Measurements from ENCODE around the gene HRCT1. TPM values are rescaled to one million over a fixed set of nuclear protein-coding genes. Genes with fewer than 3 reads are reported as not detected.

Gene HRCT1
- total and polyA plus RNA-seq, 2 experiments from 2014 or later = not detected

- TF ChIP-seq, protein P1, sequence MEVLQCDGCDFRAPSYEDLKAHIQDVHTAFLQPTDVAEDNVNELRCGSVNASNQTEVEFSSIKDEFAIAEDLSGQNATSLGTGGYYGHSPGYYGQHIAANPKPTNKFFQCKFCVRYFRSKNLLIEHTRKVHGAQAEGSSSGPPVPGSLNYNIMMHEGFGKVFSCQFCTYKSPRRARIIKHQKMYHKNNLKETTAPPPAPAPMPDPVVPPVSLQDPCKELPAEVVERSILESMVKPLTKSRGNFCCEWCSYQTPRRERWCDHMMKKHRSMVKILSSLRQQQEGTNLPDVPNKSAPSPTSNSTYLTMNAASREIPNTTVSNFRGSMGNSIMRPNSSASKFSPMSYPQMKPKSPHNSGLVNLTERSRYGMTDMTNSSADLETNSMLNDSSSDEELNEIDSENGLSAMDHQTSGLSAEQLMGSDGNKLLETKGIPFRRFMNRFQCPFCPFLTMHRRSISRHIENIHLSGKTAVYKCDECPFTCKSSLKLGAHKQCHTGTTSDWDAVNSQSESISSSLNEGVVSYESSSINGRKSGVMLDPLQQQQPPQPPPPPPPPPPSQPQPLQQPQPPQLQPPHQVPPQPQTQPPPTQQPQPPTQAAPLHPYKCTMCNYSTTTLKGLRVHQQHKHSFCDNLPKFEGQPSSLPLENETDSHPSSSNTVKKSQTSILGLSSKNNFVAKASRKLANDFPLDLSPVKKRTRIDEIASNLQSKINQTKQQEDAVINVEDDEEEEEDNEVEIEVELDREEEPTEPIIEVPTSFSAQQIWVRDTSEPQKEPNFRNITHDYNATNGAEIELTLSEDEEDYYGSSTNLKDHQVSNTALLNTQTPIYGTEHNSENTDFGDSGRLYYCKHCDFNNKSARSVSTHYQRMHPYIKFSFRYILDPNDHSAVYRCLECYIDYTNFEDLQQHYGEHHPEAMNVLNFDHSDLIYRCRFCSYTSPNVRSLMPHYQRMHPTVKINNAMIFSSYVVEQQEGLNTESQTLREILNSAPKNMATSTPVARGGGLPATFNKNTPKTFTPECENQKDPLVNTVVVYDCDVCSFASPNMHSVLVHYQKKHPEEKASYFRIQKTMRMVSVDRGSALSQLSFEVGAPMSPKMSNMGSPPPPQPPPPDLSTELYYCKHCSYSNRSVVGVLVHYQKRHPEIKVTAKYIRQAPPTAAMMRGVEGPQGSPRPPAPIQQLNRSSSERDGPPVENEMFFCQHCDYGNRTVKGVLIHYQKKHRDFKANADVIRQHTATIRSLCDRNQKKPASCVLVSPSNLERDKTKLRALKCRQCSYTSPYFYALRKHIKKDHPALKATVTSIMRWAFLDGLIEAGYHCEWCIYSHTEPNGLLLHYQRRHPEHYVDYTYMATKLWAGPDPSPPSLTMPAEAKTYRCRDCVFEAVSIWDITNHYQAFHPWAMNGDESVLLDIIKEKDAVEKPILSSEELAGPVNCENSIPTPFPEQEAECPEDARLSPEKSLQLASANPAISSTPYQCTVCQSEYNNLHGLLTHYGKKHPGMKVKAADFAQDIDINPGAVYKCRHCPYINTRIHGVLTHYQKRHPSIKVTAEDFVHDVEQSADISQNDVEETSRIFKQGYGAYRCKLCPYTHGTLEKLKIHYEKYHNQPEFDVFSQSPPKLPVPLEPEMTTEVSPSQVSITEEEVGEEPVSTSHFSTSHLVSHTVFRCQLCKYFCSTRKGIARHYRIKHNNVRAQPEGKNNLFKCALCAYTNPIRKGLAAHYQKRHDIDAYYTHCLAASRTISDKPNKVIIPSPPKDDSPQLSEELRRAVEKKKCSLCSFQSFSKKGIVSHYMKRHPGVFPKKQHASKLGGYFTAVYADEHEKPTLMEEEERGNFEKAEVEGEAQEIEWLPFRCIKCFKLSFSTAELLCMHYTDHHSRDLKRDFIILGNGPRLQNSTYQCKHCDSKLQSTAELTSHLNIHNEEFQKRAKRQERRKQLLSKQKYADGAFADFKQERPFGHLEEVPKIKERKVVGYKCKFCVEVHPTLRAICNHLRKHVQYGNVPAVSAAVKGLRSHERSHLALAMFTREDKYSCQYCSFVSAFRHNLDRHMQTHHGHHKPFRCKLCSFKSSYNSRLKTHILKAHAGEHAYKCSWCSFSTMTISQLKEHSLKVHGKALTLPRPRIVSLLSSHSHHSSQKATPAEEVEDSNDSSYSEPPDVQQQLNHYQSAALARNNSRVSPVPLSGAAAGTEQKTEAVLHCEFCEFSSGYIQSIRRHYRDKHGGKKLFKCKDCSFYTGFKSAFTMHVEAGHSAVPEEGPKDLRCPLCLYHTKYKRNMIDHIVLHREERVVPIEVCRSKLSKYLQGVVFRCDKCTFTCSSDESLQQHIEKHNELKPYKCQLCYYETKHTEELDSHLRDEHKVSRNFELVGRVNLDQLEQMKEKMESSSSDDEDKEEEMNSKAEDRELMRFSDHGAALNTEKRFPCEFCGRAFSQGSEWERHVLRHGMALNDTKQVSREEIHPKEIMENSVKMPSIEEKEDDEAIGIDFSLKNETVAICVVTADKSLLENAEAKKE (CRISPR knock-in tag; IDR thresholded peaks at IDR 0.05) = no peak
- TF ChIP-seq, protein P2, sequence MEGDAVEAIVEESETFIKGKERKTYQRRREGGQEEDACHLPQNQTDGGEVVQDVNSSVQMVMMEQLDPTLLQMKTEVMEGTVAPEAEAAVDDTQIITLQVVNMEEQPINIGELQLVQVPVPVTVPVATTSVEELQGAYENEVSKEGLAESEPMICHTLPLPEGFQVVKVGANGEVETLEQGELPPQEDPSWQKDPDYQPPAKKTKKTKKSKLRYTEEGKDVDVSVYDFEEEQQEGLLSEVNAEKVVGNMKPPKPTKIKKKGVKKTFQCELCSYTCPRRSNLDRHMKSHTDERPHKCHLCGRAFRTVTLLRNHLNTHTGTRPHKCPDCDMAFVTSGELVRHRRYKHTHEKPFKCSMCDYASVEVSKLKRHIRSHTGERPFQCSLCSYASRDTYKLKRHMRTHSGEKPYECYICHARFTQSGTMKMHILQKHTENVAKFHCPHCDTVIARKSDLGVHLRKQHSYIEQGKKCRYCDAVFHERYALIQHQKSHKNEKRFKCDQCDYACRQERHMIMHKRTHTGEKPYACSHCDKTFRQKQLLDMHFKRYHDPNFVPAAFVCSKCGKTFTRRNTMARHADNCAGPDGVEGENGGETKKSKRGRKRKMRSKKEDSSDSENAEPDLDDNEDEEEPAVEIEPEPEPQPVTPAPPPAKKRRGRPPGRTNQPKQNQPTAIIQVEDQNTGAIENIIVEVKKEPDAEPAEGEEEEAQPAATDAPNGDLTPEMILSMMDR (conservative IDR thresholded peaks at IDR 0.05; ENCODE audit: low read depth in 2 of 2) = no peak
- no peak for TF ChIP-seq EZH2phosphoT487 (IDR thresholded peaks at IDR 0.05; ENCODE audit: unreplicated experiment)
- TF ChIP-seq, protein P3, sequence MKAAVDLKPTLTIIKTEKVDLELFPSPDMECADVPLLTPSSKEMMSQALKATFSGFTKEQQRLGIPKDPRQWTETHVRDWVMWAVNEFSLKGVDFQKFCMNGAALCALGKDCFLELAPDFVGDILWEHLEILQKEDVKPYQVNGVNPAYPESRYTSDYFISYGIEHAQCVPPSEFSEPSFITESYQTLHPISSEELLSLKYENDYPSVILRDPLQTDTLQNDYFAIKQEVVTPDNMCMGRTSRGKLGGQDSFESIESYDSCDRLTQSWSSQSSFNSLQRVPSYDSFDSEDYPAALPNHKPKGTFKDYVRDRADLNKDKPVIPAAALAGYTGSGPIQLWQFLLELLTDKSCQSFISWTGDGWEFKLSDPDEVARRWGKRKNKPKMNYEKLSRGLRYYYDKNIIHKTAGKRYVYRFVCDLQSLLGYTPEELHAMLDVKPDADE (IDR thresholded peaks at IDR 0.05) = no peak
- no peak for TF ChIP-seq EZH2 (IDR thresholded peaks at IDR 0.05; ENCODE audit: low read depth, unreplicated experiment)
- no peak for TF ChIP-seq ZNF331 (CRISPR knock-in tag; IDR thresholded peaks at IDR 0.05; ENCODE audit: low read depth)
- TF ChIP-seq STAT1 (IDR thresholded peaks at IDR 0.05; ENCODE audit: unreplicated experiment) = no peak
- no peak for TF ChIP-seq JUNB (IDR thresholded peaks at IDR 0.05; ENCODE audit: unreplicated experiment)
- no peak for TF ChIP-seq ZNF114 (CRISPR knock-in tag; IDR thresholded peaks at IDR 0.05)
These were observed 32.7 kb downstream of the HRCT1 start (continued) for GRCh38 chr9:35938474-35939356.
